SK-N-SH (cell line): ENCODE measurements around the gene ZFHX3. TPM values are rescaled to one million over a fixed set of nuclear protein-coding genes. Genes with fewer than 3 reads are reported as not detected.

Source experiments
- CTCF ChIA-PET: fragments of 300-600, 350-600 bp; formaldehyde crosslinking; extraction: SDS; loops from one replicate; lab custom pipeline; 2021; lab: Yijun Ruan, JAX
- POLR2A ChIA-PET: fragments of 350-600 bp; sonication (Branson Sonifier 250); formaldehyde crosslinking; extraction: SDS; loops from one replicate; lab custom pipeline; 2020; ENCODE audit warnings: antibody characterized with exemption, inconsistent platforms; lab: Yijun Ruan, JAX
- DNase-seq: peaks from one replicate; pipeline ENCODE4 v3.0.0; 2012
- H2AFZ ChIP-seq: fragments of 200-600 bp; sonication (generic); 2 replicates; pipeline ENCODE4 v1.8.1; 2016; ENCODE audit warnings: antibody characterized with exemption, mild to moderate bottlenecking, low read depth
- H3F3A ChIP-seq: fragments of 200-600 bp; sonication (generic); replicated peaks from 2 replicates; pipeline ENCODE3; 2016; ENCODE audit warnings: antibody characterized with exemption, mild to moderate bottlenecking; ENCODE audit not compliant: insufficient read depth
- H3K27ac ChIP-seq, 2 experiments: fragments of 200-500 bp in 1 of 2; fragments of 200-600 bp in 1 of 2; sonication (Bioruptor generic) in 1 of 2; sonication (generic), shearing (Covaris generic) in 1 of 2; 2 replicates each; pipeline versions ENCODE4 v1.5.1 to v1.6.1; 2014 to 2016; ENCODE audit warnings: low read depth in 2 of 2, inconsistent platforms in 1 of 2, low read length in 1 of 2, mild to moderate bottlenecking in 1 of 2, mixed read lengths in 1 of 2
- H3K27me3 ChIP-seq: fragments of 200-600 bp; sonication (generic), shearing (Covaris generic); 2 replicates; pipeline ENCODE4 v1.6.1; 2016; ENCODE audit warnings: mixed run types; ENCODE audit not compliant: insufficient read depth
- H3K36me3 ChIP-seq, 2 experiments: fragments of 200-500 bp in 1 of 2; fragments of 200-600 bp in 1 of 2; sonication (Bioruptor generic) in 1 of 2; sonication (generic) in 1 of 2; replicated peaks in 1 of 2; 2 replicates each; pipeline versions ENCODE3 to v1.5.1; 2014 to 2016; ENCODE audit warnings: low read length in 1 of 2, mild to moderate bottlenecking in 1 of 2; ENCODE audit not compliant: insufficient read depth in 2 of 2, control insufficient read depth in 1 of 2
- H3K4me1 ChIP-seq, 2 experiments: fragments of 200-500 bp in 1 of 2; fragments of 200-600 bp in 1 of 2; sonication (Bioruptor generic) in 1 of 2; sonication (generic), shearing (Covaris generic) in 1 of 2; 2 replicates each; pipeline versions ENCODE4 v1.5.1 to v1.6.1; 2014 to 2016; ENCODE audit warnings: low read depth in 1 of 2, low read length in 1 of 2, mixed run types in 1 of 2; ENCODE audit not compliant: insufficient read depth in 2 of 2, control insufficient read depth in 1 of 2
- H3K4me2 ChIP-seq: fragments of 200-600 bp; sonication (generic), shearing (Covaris generic); 2 replicates; pipeline ENCODE4 v1.6.1; 2017; ENCODE audit warnings: mixed run types
- H3K4me3 ChIP-seq, 2 experiments: fragments of 200-500 bp in 1 of 2; fragments of 200-600 bp in 1 of 2; sonication (Bioruptor generic) in 1 of 2; sonication (generic), shearing (Covaris generic) in 1 of 2; 2 replicates each; pipeline versions ENCODE4 v1.5.1 to v1.8.1; 2014 to 2016; ENCODE audit warnings: low read depth in 2 of 2, inconsistent platforms in 1 of 2, low read length in 1 of 2, mild to moderate bottlenecking in 1 of 2, mixed read lengths in 1 of 2, moderate library complexity in 1 of 2
- H3K79me2 ChIP-seq: fragments of 200-600 bp; sonication (generic); 2 replicates; pipeline ENCODE4 v1.8.1; 2017; ENCODE audit warnings: mild to moderate bottlenecking; ENCODE audit not compliant: insufficient read depth
- H3K9ac ChIP-seq: fragments of 200-600 bp; sonication (generic); 2 replicates; pipeline ENCODE4 v1.6.1; 2017; ENCODE audit warnings: mixed run types
- H3K9me2 ChIP-seq: fragments of 200-600 bp; sonication (generic); 2 replicates; pipeline ENCODE4 v1.6.1; 2017; ENCODE audit warnings: mixed run types
- H3K9me3 ChIP-seq: fragments of 200-600 bp; sonication (generic); 2 replicates; pipeline ENCODE4 v1.6.1; 2017; ENCODE audit warnings: mixed run types, mild to moderate bottlenecking, moderate library complexity
- H4K20me1 ChIP-seq: fragments of 200-600 bp; sonication (generic); 2 replicates; pipeline ENCODE4 v1.6.1; 2017; ENCODE audit warnings: mild to moderate bottlenecking, mixed run types; ENCODE audit not compliant: insufficient read depth
- FOXJ3 ChIP-seq: sonication (generic); formaldehyde crosslinking; IDR thresholded peaks from 2 replicates; pipeline ENCODE4 v1.5.1; 2020; ENCODE audit warnings: mild to moderate bottlenecking, missing genetic modification reagents
- FOXM1 ChIP-seq: IDR thresholded peaks from 2 replicates; pipeline ENCODE4 v1.4.0; 2012; ENCODE audit warnings: low read depth, mild to moderate bottlenecking
- JUND ChIP-seq: IDR thresholded peaks from 2 replicates; pipeline ENCODE4 v1.4.0; 2012
- MEF2A ChIP-seq: IDR thresholded peaks from 2 replicates; pipeline ENCODE4 v1.4.0; 2012; ENCODE audit warnings: low read depth, borderline replicate concordance
- MXI1 ChIP-seq: IDR thresholded peaks from 2 replicates; pipeline ENCODE4 v1.6.1; 2012; ENCODE audit warnings: mild to moderate bottlenecking, low read depth, low read length, improper control_type of control experiment
- NFIC ChIP-seq: IDR thresholded peaks from 2 replicates; pipeline ENCODE4 v1.4.0; 2012; ENCODE audit warnings: borderline replicate concordance
- RCOR1 ChIP-seq: fragments of 150-350 bp; IDR thresholded peaks from 2 replicates; pipeline ENCODE4 v1.6.1; 2017; ENCODE audit warnings: antibody characterized with exemption, low read length
- RFX5 ChIP-seq: IDR thresholded peaks from 2 replicates; pipeline ENCODE4 v1.6.1; 2012; ENCODE audit warnings: mild to moderate bottlenecking, improper control_type of control experiment, low read length
- TAF1 ChIP-seq: IDR thresholded peaks from 2 replicates; pipeline ENCODE4 v1.6.1; 2012; ENCODE audit warnings: low read depth, mild to moderate bottlenecking, low read length, moderate library complexity, borderline replicate concordance
- TEAD4 ChIP-seq: IDR thresholded peaks from 2 replicates; pipeline ENCODE4 v1.4.0; 2012; ENCODE audit warnings: mild to moderate bottlenecking, borderline replicate concordance; ENCODE audit not compliant: insufficient read depth
- WGBS: methylation state at CpG from one replicate; pipeline ENCODE4 v1.1.6; 2017; ENCODE audit warnings: low lambda C conversion rate; 5-methylcytosine and 5-hydroxymethylcytosine counted together
- polyA plus RNA-seq, 3 experiments: library from polyadenylated mRNA; depleted of rRNA; stranded (reverse); fragments of >200 nt; gene quantifications; 2 replicates each; pipeline ENCODE4 v1.2.3, GENCODE V29; 2012
- TF ChIP-seq, protein P1 (sequence below): IDR thresholded peaks from 2 replicates; pipeline ENCODE4 v1.4.0; 2012; ENCODE audit warnings: low read depth, borderline replicate concordance
- TF ChIP-seq, protein P2 (sequence below): IDR thresholded peaks from 2 replicates; pipeline ENCODE4 v1.4.0; 2012; ENCODE audit warnings: low read depth
- TF ChIP-seq, protein P3 (sequence below): IDR thresholded peaks from 2 replicates; pipeline ENCODE4 v1.6.1; 2012; ENCODE audit warnings: mild to moderate bottlenecking, low read depth, low read length, moderate library complexity
- TF ChIP-seq, protein P4 (sequence below): IDR thresholded peaks from 2 replicates; pipeline ENCODE4 v1.4.0; 2012; ENCODE audit warnings: low read depth, borderline replicate concordance
- TF ChIP-seq, protein P5 (sequence below): fragments of 200-600 bp; sonication (generic); IDR thresholded peaks from 2 replicates; pipeline ENCODE4 v1.6.1; 2017; ENCODE audit warnings: antibody characterized with exemption, mild to moderate bottlenecking, moderate library complexity
- TF ChIP-seq, protein P6 (sequence below): fragments of 150-350 bp; IDR thresholded peaks from 2 replicates; pipeline ENCODE4 v1.6.1; 2016; ENCODE audit warnings: mild to moderate bottlenecking, low read depth, low read length

Gene ZFHX3
- polyA plus RNA-seq, 1 of the 3 experiments (the other 2 are of a cell fraction) = 2.0 TPM

DNA sequence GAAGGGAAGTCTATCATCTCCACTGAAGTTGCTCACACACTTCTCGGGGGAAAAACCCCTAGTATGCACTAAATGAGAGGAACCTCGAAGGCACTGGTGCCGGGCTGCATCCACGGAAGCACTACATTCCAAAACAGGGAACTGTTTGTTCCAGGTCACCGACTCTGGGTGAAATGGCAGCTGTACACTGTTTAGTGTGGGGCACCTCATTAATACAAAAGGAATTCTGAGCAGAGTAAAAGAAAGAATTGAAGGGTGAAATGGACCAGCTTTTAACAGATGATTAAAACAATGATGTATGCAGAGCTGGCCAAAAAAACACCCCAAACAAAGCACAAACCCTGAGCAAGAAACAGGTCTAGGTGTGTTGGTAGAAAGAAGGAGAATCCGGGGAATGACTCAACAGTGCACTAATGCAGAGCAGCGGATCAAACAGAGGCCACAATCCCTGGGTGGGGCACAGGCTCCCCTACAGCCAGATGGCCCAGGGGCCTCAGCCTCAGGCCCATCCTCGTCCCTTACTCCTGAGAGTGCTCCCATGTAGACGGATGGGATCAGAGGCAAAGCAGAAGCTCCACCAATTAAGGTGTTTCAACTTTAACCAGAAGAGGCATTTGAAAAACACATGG is 161.5 kb downstream of the ZFHX3 start:
- H3K9ac ChIP-seq = no peak overlapping the region
- DNase-seq = no peak
- H3K4me3 ChIP-seq = no peak overlapping the region
- H3K27me3 ChIP-seq = no peaks in the 10 kb centered on the region
- TF ChIP-seq JUND (no peak), FOXJ3 (CRISPR knock-in tag) (no peak)
- peaks cover 7 to 8% of the 10 kb centered on the region in 2 experiments; a peak in 1 of 4 replicates for H3K4me1 ChIP-seq
- H3K36me3 ChIP-seq = peaks cover 40 to 41% of the 10 kb centered on the region in 2 experiments
- H4K20me1 ChIP-seq = peaks cover 4% of the 10 kb centered on the region; the same call in 1 of the 2 replicates
- H3F3A ChIP-seq = no peaks in the 10 kb centered on the region
- ChIA-PET CTCF (interaction anchor here (0.7 to 1.3 kb wide), 2 partner anchors 9 to 54 kb away, joined by 3 read pairs; no protein-coding TSS in a partner anchor), POLR2A (no interaction called here)
- H3K4me2 ChIP-seq = no peak overlapping the region
- H3K9me3 ChIP-seq = no peaks in the 10 kb centered on the region
- H3K79me2 ChIP-seq = peaks cover 28% of the 10 kb centered on the region
- no peak overlapping the region for H2AFZ ChIP-seq
- H3K9me2 ChIP-seq = no peaks in the 10 kb centered on the region
- no peak overlapping the region for H3K27ac ChIP-seq
- WGBS = 98% methylated on average over 9 of the region's 9 CpGs

DNA sequence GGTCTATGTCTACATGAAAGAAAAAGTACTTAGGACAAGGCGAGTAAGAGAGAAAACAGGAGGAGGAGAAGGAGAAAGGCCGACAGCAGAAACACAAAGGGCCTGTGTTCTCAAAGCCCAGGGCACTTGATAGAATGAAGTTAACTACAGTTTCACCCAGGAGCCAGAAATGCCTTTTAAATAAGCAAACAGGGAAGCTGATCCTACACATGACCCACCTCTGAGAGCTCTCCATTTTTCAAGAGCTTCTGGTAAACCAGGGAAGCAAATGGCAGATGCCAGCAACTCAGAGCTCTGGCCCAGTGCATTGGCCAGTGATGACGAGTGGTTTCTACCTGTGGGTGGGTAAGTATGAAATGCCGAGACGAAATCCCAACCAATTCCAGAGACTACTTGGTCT is 163.4 kb downstream of the ZFHX3 start:
- Histone ChIP-seq H3K9me2 (no peaks in the 10 kb centered on the region), H3K27ac (no peak overlapping the region), H3K9me3 (no peaks in the 10 kb centered on the region), H3F3A (no peaks in the 10 kb centered on the region), H3K36me3 (peaks cover 32 to 41% of the 10 kb centered on the region in 2 experiments), H3K4me2 (no peak overlapping the region), H3K79me2 (peaks cover 18% of the 10 kb centered on the region), H2AFZ (no peak overlapping the region), H3K4me1 (peaks cover 7 to 8% of the 10 kb centered on the region in 2 experiments; a peak in 1 of 4 replicates), H4K20me1 (peaks cover 4% of the 10 kb centered on the region; the same call in 1 of the 2 replicates), H3K9ac (no peak overlapping the region), H3K27me3 (no peaks in the 10 kb centered on the region), H3K4me3 (no peak overlapping the region)
- ChIA-PET POLR2A (no interaction called here), CTCF (interaction anchor here (0.8 to 1.8 kb wide), 4 partner anchors 8 to 52 kb away, joined by 3 to 9 read pairs (median 6); no protein-coding TSS in a partner anchor)
- DNase-seq = no peak
- WGBS = 98% methylated on average over 5 of the region's 5 CpGs
- no peak for TF ChIP-seq TAF1
- no peak for TF ChIP-seq MXI1
- TF ChIP-seq, protein P1, sequence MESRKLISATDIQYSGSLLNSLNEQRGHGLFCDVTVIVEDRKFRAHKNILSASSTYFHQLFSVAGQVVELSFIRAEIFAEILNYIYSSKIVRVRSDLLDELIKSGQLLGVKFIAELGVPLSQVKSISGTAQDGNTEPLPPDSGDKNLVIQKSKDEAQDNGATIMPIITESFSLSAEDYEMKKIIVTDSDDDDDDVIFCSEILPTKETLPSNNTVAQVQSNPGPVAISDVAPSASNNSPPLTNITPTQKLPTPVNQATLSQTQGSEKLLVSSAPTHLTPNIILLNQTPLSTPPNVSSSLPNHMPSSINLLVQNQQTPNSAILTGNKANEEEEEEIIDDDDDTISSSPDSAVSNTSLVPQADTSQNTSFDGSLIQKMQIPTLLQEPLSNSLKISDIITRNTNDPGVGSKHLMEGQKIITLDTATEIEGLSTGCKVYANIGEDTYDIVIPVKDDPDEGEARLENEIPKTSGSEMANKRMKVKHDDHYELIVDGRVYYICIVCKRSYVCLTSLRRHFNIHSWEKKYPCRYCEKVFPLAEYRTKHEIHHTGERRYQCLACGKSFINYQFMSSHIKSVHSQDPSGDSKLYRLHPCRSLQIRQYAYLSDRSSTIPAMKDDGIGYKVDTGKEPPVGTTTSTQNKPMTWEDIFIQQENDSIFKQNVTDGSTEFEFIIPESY = no peak
- TF ChIP-seq, protein P2, sequence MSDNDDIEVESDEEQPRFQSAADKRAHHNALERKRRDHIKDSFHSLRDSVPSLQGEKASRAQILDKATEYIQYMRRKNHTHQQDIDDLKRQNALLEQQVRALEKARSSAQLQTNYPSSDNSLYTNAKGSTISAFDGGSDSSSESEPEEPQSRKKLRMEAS = no peak
- TF ChIP-seq, protein P3, sequence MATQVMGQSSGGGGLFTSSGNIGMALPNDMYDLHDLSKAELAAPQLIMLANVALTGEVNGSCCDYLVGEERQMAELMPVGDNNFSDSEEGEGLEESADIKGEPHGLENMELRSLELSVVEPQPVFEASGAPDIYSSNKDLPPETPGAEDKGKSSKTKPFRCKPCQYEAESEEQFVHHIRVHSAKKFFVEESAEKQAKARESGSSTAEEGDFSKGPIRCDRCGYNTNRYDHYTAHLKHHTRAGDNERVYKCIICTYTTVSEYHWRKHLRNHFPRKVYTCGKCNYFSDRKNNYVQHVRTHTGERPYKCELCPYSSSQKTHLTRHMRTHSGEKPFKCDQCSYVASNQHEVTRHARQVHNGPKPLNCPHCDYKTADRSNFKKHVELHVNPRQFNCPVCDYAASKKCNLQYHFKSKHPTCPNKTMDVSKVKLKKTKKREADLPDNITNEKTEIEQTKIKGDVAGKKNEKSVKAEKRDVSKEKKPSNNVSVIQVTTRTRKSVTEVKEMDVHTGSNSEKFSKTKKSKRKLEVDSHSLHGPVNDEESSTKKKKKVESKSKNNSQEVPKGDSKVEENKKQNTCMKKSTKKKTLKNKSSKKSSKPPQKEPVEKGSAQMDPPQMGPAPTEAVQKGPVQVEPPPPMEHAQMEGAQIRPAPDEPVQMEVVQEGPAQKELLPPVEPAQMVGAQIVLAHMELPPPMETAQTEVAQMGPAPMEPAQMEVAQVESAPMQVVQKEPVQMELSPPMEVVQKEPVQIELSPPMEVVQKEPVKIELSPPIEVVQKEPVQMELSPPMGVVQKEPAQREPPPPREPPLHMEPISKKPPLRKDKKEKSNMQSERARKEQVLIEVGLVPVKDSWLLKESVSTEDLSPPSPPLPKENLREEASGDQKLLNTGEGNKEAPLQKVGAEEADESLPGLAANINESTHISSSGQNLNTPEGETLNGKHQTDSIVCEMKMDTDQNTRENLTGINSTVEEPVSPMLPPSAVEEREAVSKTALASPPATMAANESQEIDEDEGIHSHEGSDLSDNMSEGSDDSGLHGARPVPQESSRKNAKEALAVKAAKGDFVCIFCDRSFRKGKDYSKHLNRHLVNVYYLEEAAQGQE = no peak
- no peak for TF ChIP-seq FOXM1
- no peak for TF ChIP-seq TEAD4
- TF ChIP-seq, protein P4, sequence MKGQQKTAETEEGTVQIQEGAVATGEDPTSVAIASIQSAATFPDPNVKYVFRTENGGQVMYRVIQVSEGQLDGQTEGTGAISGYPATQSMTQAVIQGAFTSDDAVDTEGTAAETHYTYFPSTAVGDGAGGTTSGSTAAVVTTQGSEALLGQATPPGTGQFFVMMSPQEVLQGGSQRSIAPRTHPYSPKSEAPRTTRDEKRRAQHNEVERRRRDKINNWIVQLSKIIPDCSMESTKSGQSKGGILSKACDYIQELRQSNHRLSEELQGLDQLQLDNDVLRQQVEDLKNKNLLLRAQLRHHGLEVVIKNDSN = no peak
- TF ChIP-seq RCOR1 = no peak
- no peak for TF ChIP-seq MEF2A
- TF ChIP-seq RFX5 = no peak
- TF ChIP-seq, protein P5, sequence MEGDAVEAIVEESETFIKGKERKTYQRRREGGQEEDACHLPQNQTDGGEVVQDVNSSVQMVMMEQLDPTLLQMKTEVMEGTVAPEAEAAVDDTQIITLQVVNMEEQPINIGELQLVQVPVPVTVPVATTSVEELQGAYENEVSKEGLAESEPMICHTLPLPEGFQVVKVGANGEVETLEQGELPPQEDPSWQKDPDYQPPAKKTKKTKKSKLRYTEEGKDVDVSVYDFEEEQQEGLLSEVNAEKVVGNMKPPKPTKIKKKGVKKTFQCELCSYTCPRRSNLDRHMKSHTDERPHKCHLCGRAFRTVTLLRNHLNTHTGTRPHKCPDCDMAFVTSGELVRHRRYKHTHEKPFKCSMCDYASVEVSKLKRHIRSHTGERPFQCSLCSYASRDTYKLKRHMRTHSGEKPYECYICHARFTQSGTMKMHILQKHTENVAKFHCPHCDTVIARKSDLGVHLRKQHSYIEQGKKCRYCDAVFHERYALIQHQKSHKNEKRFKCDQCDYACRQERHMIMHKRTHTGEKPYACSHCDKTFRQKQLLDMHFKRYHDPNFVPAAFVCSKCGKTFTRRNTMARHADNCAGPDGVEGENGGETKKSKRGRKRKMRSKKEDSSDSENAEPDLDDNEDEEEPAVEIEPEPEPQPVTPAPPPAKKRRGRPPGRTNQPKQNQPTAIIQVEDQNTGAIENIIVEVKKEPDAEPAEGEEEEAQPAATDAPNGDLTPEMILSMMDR = no peak
- TF ChIP-seq, protein P6, sequence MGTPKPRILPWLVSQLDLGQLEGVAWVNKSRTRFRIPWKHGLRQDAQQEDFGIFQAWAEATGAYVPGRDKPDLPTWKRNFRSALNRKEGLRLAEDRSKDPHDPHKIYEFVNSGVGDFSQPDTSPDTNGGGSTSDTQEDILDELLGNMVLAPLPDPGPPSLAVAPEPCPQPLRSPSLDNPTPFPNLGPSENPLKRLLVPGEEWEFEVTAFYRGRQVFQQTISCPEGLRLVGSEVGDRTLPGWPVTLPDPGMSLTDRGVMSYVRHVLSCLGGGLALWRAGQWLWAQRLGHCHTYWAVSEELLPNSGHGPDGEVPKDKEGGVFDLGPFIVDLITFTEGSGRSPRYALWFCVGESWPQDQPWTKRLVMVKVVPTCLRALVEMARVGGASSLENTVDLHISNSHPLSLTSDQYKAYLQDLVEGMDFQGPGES = no peak
- TF ChIP-seq JUND = no peak
- no peak for TF ChIP-seq NFIC
